Vagina (tissue), 2 donors: Measurements from ENCODE around the gene TCEANC. TPM values are rescaled to one million over a fixed set of nuclear protein-coding genes. Genes with fewer than 3 reads are reported as not detected.
A peak's percentile ranks its signal among the peaks of the same experiment; 100 is the strongest.

Source experiments
- DNase-seq, 2 donors: peaks; one replicate each; pipeline ENCODE4 v3.0.0-alpha.2; 2017; ENCODE audit errors: extremely low spot score in 2 of 2
- H3K27ac ChIP-seq: fragments of 200-600 bp; sonication (generic); one replicate; pipeline ENCODE4 v1.5.1; 2019
- H3K27me3 ChIP-seq: fragments of 200-600 bp; sonication (generic); one replicate; pipeline ENCODE4 v1.5.1; 2019
- H3K36me3 ChIP-seq, 2 donors: fragments of 200-600 bp; sonication (generic); one replicate each; pipeline ENCODE4 v1.5.1; 2017 to 2019
- H3K4me1 ChIP-seq: fragments of 200-600 bp; sonication (generic); one replicate; pipeline ENCODE4 v1.5.1; 2019
- H3K4me3 ChIP-seq, 2 donors: fragments of 200-600 bp; sonication (generic); 1 replicate in 1 of 2; 2 replicates in 1 of 2; pipeline ENCODE4 v1.5.1; 2016 to 2019
- H3K9me3 ChIP-seq: fragments of 200-600 bp; sonication (generic); one replicate; pipeline ENCODE4 v1.5.1; 2019
- POLR2A ChIP-seq, 2 donors: fragments of 450-650 bp; IDR thresholded peaks; one replicate each; pipeline ENCODE4 v1.6.1; 2017; ENCODE audit warnings: antibody characterized with exemption in 2 of 2, mild to moderate bottlenecking in 2 of 2, moderate library complexity in 2 of 2
- POLR2AphosphoS5 ChIP-seq, 2 donors: sonication (generic); formaldehyde crosslinking; IDR thresholded peaks; one replicate each; pipeline ENCODE4 v1.9.0; 2017; ENCODE audit warnings: antibody characterized with exemption in 2 of 2, mild to moderate bottlenecking in 2 of 2, low read depth in 1 of 2; ENCODE audit not compliant: insufficient read depth in 1 of 2
- intact Hi-C: fragments of 100-400 bp; cut with DNase I; formaldehyde crosslinking; loops from one replicate; pipeline ENCODE4 v1.15.1; 2023
- total RNA-seq: library from RNA; depleted of rRNA; stranded (reverse); fragments of >200 nt; gene quantifications from one replicate; pipeline ENCODE4 v1.2.3, GENCODE V29; 2016
- TF ChIP-seq, protein P1 (sequence below), 3 experiments: fragments of 450-650 bp in 2 of 3; fragments of 200-600 bp in 1 of 3; sonication (generic) in 1 of 3; IDR thresholded peaks; one replicate each; pipeline ENCODE4 v1.5.1; 2017 to 2019; ENCODE audit warnings: antibody characterized with exemption in 3 of 3, mild to moderate bottlenecking in 2 of 3, moderate library complexity in 2 of 3

TCEANC gene, protein sequence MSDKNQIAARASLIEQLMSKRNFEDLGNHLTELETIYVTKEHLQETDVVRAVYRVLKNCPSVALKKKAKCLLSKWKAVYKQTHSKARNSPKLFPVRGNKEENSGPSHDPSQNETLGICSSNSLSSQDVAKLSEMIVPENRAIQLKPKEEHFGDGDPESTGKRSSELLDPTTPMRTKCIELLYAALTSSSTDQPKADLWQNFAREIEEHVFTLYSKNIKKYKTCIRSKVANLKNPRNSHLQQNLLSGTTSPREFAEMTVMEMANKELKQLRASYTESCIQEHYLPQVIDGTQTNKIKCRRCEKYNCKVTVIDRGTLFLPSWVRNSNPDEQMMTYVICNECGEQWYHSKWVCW
- total RNA-seq = 3.2 TPM

DNA sequence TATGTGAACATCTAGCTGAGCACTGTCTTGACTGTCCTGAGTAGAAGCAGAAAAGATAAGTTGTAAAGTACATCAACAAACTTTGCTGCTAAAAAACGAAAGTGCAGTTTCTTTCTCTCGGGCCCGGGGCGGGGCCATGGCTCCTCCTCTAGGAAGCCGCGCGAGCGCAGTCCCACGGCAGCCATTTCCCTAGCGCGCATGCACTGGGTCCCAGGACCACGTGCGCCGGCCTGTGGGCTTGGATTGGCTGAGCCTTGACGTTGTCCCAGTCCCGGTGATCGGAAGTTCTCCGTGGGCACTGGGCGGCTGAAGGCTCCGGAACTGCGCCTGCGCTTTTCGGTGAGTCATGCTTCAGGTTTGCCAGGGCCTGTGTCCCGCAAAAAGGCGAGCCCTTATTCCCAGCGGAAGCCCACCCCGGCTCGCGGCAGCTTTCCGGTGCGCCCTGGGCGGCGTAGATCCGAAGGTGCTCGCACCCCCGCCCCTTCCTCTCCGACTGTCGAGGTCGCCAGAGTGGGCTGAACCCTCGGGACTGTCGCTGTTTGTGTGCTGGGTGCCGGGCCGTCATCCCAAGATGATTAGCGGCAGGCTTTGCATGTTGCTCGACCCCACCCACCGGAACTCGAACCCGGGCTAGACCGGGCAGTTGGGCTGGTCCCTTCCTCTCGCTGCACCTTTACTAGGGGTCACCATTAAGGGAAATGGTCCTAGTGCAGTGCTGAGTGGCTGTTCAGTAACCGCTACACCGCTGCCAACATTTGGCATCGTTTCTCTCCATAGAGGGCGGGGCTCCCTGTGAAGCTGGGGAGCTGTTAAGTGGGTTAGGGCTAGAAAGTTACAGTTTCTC is at the start of gene TCEANC:
TSS of gene TCEANC (plus strand) at position 292 of the 844 bp plus-strand sequence. CDS start 9,368 bp downstream, outside the sequence.
- intact Hi-C loops = no loop called here
- Histone ChIP-seq H3K36me3 (no peaks in the 10 kb centered on the region), H3K27ac (peak within 1 kb of the TSS; percentile 80), H3K27me3 (no peaks in the 10 kb centered on the region), H3K9me3 (no peaks in the 10 kb centered on the region), H3K4me3 (peak within 1 kb of the TSS; percentile 64 to 76), H3K4me1 (peaks cover 15% of the 10 kb centered on the region)
- DNase-seq = peak in 1 of 2 donors; percentile 98
- TF ChIP-seq POLR2AphosphoS5 (IDR thresholded peaks at IDR 0.05; ENCODE audit: insufficient read depth in 1 of 2, low read depth in 1 of 2) = peak; percentile 96 to 97
- TF ChIP-seq POLR2A (IDR thresholded peaks at IDR 0.05) = peak in 1 of 2 donors; percentile 70
- TF ChIP-seq, protein P1, sequence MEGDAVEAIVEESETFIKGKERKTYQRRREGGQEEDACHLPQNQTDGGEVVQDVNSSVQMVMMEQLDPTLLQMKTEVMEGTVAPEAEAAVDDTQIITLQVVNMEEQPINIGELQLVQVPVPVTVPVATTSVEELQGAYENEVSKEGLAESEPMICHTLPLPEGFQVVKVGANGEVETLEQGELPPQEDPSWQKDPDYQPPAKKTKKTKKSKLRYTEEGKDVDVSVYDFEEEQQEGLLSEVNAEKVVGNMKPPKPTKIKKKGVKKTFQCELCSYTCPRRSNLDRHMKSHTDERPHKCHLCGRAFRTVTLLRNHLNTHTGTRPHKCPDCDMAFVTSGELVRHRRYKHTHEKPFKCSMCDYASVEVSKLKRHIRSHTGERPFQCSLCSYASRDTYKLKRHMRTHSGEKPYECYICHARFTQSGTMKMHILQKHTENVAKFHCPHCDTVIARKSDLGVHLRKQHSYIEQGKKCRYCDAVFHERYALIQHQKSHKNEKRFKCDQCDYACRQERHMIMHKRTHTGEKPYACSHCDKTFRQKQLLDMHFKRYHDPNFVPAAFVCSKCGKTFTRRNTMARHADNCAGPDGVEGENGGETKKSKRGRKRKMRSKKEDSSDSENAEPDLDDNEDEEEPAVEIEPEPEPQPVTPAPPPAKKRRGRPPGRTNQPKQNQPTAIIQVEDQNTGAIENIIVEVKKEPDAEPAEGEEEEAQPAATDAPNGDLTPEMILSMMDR (IDR thresholded peaks at IDR 0.05) = no peak

DNA sequence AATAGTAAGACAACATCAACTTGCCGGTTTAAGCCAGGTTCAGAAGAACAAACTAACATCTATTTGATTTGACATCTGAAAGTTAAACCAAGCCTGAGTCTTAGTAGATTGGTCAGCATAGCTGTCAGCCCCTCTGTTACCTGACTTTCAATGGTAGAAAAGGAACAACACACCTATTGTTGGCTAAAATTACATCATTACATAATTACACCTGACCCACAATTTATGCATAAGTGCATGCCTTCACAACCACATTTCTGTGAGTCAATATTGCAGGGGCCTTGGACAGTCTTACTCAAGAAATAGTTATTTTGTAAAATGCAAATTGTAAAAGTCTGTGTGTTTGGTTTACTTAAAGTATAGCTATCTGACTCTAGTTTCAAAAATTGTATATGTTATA is 47.3 kb upstream of the TCEANC start:
- no peaks in the 10 kb centered on the region for H3K36me3 ChIP-seq
- no peak for TF ChIP-seq POLR2AphosphoS5 (IDR thresholded peaks at IDR 0.05; ENCODE audit: insufficient read depth in 1 of 2, low read depth in 1 of 2)
- TF ChIP-seq, protein P1 (IDR thresholded peaks at IDR 0.05) = no peak
- no peak for TF ChIP-seq POLR2A (IDR thresholded peaks at IDR 0.05)
- no peaks in the 10 kb centered on the region for H3K27me3 ChIP-seq
- no peak for DNase-seq
- no peak overlapping the region for H3K4me3 ChIP-seq
- H3K4me1 ChIP-seq = no peaks in the 10 kb centered on the region
- H3K9me3 ChIP-seq = no peaks in the 10 kb centered on the region
- no peak overlapping the region for H3K27ac ChIP-seq
- intact Hi-C loops = no loop called here

DNA sequence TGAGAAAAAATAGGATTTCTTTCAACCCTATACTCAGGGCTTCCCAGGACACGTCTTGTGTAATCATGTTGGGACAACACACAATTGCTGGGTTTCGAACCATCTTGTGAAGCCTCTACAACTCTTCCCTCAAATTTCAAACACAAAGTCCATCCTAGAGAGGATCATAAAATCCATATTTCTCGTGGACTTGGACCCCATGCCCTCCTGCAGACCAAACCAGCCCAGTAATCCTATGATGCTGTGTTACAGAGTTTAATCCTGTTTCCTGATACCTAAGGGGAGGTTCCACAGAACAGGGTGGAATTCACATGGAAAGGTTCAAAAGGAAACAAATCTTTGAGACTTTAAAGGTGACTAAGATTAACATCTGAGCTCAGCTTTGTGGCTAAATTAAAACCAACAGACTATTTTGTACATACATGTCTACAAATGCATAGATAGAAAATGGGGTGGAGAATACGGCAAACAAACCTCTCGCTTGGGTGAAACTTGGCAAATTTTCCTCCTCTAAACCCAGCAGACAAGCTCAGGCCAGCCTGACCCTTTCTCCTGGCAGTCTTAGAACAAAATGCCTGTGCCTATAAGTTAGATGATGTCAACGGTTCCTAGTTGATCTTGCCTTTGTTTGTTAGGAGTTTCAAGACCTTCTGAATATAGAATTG is 45.5 kb upstream of the TCEANC start:
- no peak for DNase-seq
- H3K4me3 ChIP-seq = no peak overlapping the region
- no peaks in the 10 kb centered on the region for H3K4me1 ChIP-seq
- no peaks in the 10 kb centered on the region for H3K27me3 ChIP-seq
- intact Hi-C loops = no loop called here
- no peak overlapping the region for H3K27ac ChIP-seq
- H3K36me3 ChIP-seq = no peaks in the 10 kb centered on the region
- no peaks in the 10 kb centered on the region for H3K9me3 ChIP-seq
- no peak for TF ChIP-seq POLR2A (IDR thresholded peaks at IDR 0.05)
- TF ChIP-seq POLR2AphosphoS5 (IDR thresholded peaks at IDR 0.05; ENCODE audit: insufficient read depth in 1 of 2, low read depth in 1 of 2) = no peak
- TF ChIP-seq, protein P1 (IDR thresholded peaks at IDR 0.05) = no peak

DNA sequence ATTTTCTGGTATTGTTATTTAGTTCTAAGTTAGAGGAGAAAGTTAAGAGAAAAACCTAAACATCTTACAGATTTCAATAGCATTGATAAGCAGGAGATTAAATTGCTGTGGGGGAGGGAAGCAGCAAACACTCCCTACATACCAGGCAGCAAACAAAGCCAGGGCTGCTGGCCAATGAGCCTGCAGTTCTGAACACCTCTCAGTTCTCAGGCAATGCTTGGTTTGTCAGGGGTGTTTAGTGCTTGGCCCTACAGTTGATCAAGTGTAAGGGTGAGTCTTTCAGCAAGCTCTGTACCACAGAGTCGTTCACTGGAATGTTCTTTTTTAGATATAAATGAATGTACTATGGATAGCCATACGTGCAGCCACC is 45.0 kb upstream of the TCEANC start:
- Histone ChIP-seq H3K36me3 (no peaks in the 10 kb centered on the region), H3K4me1 (no peaks in the 10 kb centered on the region), H3K4me3 (no peak overlapping the region), H3K9me3 (no peaks in the 10 kb centered on the region), H3K27me3 (no peaks in the 10 kb centered on the region), H3K27ac (no peak overlapping the region)
- DNase-seq = no peak
- TF ChIP-seq, protein P1 (IDR thresholded peaks at IDR 0.05) = no peak
- TF ChIP-seq POLR2AphosphoS5 (IDR thresholded peaks at IDR 0.05; ENCODE audit: insufficient read depth in 1 of 2, low read depth in 1 of 2) (no peak), POLR2A (IDR thresholded peaks at IDR 0.05) (no peak)
- intact Hi-C loops = no loop called here
